Panc1 (cell line): ENCODE data around the gene GRK1. TPM values are rescaled to one million over a fixed set of nuclear protein-coding genes. Genes with fewer than 3 reads are reported as not detected.

ENCODE experiments used
- ATAC-seq: fragments of 200-7000 bp; cut with Tn5 transposase; 2 replicates; pipeline ENCODE4 v1.9.1; 2020; ENCODE audit warnings: mild to moderate bottlenecking, moderate library complexity
- BruUV-seq: library from RNA; stranded (reverse); fragments of 400-500 nt; replicated peaks from 2 replicates; lab custom pipeline; 2021; lab: Mats Ljungman, UMichigan
- CTCF ChIA-PET: fragments of 300-600 bp; sonication (Branson Sonifier 250); formaldehyde crosslinking; loops from one replicate; lab custom pipeline; 2022; ENCODE audit warnings: antibody characterized with exemption; lab: Charles Lee
- POLR2A ChIA-PET: fragments of 300-600 bp; sonication (Branson Sonifier 250); formaldehyde crosslinking; loops from one replicate; lab custom pipeline; 2022; ENCODE audit warnings: antibody characterized with exemption; lab: Charles Lee
- DNase-seq: peaks from one replicate; pipeline ENCODE4 v3.0.0-alpha.2; 2010; ENCODE audit warnings: low read depth, low spot score
- H3K27ac ChIP-seq: 2 replicates; pipeline ENCODE4 v1.5.1; 2011; ENCODE audit warnings: mild to moderate bottlenecking, low read length, inconsistent platforms
- H3K27me3 ChIP-seq: fragments of 200-500 bp; sonication (Bioruptor generic); 2 replicates; pipeline ENCODE4 v1.6.0; 2014; ENCODE audit warnings: low read length, inconsistent platforms; ENCODE audit not compliant: control insufficient read depth, insufficient read depth
- H3K36me3 ChIP-seq: fragments of 200-500 bp; sonication (Bioruptor generic); 2 replicates; pipeline ENCODE4 v1.5.1; 2014; ENCODE audit warnings: inconsistent platforms, mild to moderate bottlenecking, low read length, moderate library complexity; ENCODE audit not compliant: control insufficient read depth, insufficient read depth
- H3K4me1 ChIP-seq: 2 replicates; pipeline ENCODE4 v1.5.1; 2011; ENCODE audit warnings: inconsistent platforms, mild to moderate bottlenecking, low read length, moderate library complexity; ENCODE audit not compliant: control insufficient read depth, insufficient read depth
- H3K4me3 ChIP-seq, 2 experiments: 2 replicates each; pipeline ENCODE4 v1.5.1; 2011 to 2012; ENCODE audit warnings: low read depth in 2 of 2, low read length in 2 of 2, mild to moderate bottlenecking in 2 of 2, inconsistent platforms in 1 of 2, moderate library complexity in 1 of 2
- H3K9me3 ChIP-seq: fragments of 200-500 bp; sonication (Bioruptor generic); 2 replicates; pipeline ENCODE4 v1.5.1; 2014; ENCODE audit warnings: low read depth, mild to moderate bottlenecking, inconsistent platforms, low read length, moderate library complexity; ENCODE audit not compliant: control insufficient read depth, insufficient read depth
- POLR2AphosphoS5 ChIP-seq: IDR thresholded peaks from 2 replicates; pipeline ENCODE4 v1.6.1; 2012; ENCODE audit warnings: mild to moderate bottlenecking, low read depth, low read length, moderate library complexity
- REST ChIP-seq, 2 experiments: IDR thresholded peaks; 2 replicates each; pipeline ENCODE4 v1.6.1; 2011 to 2012; ENCODE audit warnings: low read depth in 2 of 2, control low read depth in 1 of 2, low read length in 1 of 2, mild to moderate bottlenecking in 1 of 2, moderate library complexity in 1 of 2; ENCODE audit not compliant: insufficient read depth in 1 of 2
- SIN3A ChIP-seq: IDR thresholded peaks from 2 replicates; pipeline ENCODE4 v1.6.1; 2012; ENCODE audit warnings: low read depth, mild to moderate bottlenecking, low read length, moderate library complexity, borderline replicate concordance; ENCODE audit not compliant: insufficient read depth
- TCF7L2 ChIP-seq: IDR thresholded peaks from 2 replicates; pipeline ENCODE4 v1.6.1; 2011; ENCODE audit warnings: mild to moderate bottlenecking, low read depth, low read length, inconsistent platforms
- in situ Hi-C: cut with HindIII; loops from 2 replicates; pipeline ENCODE4 v1.10.0; 2016; ENCODE audit warnings: low sequenced_read_pairs, low pct_unique_long_range_greater_than_20kb
- intact Hi-C: fragments of 100-400 bp; cut with micrococcal nuclease; formaldehyde crosslinking; loops from one replicate; pipeline ENCODE4 v1.10.0; 2022; ENCODE audit not compliant: unreplicated experiment
- total RNA-seq: library from RNA; stranded (reverse); gene quantifications from one replicate; pipeline ENCODE4 v1.2.1, GENCODE V29; 2021; ENCODE audit not compliant: unreplicated experiment
- TF ChIP-seq, protein P1 (sequence below): fragments of 450-650 bp; IDR thresholded peaks from 2 replicates; pipeline ENCODE4 v1.5.1; 2017; ENCODE audit warnings: mild to moderate bottlenecking

Gene GRK1
- total RNA-seq, 1 experiment from 2014 or later: 1.8 TPM

- no peak overlapping the region for H3K4me3 ChIP-seq
- H3K27ac ChIP-seq: no peak overlapping the region
- CTCF ChIA-PET: no interaction called here
- ATAC-seq (no peak), DNase-seq (no peak)
- no peaks in the 10 kb centered on the region for H3K4me1 ChIP-seq
- no TSS peak for BruUV-seq
- no peaks in the 10 kb centered on the region for H3K27me3 ChIP-seq
- intact Hi-C loops (no loop called here), in situ Hi-C loops (no loop called here)
- TF ChIP-seq REST (IDR thresholded peaks at IDR 0.05; ENCODE audit: insufficient read depth in 1 of 2, low read depth in 2 of 2, low read length in 1 of 2) (no peak), TCF7L2 (no peak), SIN3A (no peak), POLR2AphosphoS5 (no peak)
- TF ChIP-seq, protein P1, sequence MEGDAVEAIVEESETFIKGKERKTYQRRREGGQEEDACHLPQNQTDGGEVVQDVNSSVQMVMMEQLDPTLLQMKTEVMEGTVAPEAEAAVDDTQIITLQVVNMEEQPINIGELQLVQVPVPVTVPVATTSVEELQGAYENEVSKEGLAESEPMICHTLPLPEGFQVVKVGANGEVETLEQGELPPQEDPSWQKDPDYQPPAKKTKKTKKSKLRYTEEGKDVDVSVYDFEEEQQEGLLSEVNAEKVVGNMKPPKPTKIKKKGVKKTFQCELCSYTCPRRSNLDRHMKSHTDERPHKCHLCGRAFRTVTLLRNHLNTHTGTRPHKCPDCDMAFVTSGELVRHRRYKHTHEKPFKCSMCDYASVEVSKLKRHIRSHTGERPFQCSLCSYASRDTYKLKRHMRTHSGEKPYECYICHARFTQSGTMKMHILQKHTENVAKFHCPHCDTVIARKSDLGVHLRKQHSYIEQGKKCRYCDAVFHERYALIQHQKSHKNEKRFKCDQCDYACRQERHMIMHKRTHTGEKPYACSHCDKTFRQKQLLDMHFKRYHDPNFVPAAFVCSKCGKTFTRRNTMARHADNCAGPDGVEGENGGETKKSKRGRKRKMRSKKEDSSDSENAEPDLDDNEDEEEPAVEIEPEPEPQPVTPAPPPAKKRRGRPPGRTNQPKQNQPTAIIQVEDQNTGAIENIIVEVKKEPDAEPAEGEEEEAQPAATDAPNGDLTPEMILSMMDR: no peak
- no peaks in the 10 kb centered on the region for H3K9me3 ChIP-seq
- POLR2A ChIA-PET: no interaction called here
- no peaks in the 10 kb centered on the region for H3K36me3 ChIP-seq
These were observed 119.3 kb downstream of the GRK1 start for GRCh38 chr13:113786262-113786841.

Other genes with a start within 250 kb of the GRK1 start
- 4.8 TPM for gene ADPRHL1, start 213.7 kb upstream of the GRK1 start, total RNA-seq
- 22.8 TPM for gene DCUN1D2, start 176.5 kb upstream of the GRK1 start, total RNA-seq
- 91.6 TPM for gene TFDP1, start 82.5 kb upstream of the GRK1 start, total RNA-seq
- not detected for gene ATP4B, start 9.0 kb upstream of the GRK1 start, total RNA-seq
- 26.3 TPM for gene TMEM255B, start 92.0 kb downstream of the GRK1 start, total RNA-seq
- 28.1 TPM for gene GAS6, start 196.9 kb downstream of the GRK1 start, total RNA-seq